ENCODE data around the gene IFNGR2.
A peak's percentile ranks its signal among the peaks of the same experiment; 100 is the strongest.

Gene IFNGR2

GRCh38 chr21:33451634-33452071 is 48.4 kb downstream of the IFNGR2 start:
- H3K4me1 ChIP-seq (ENCODE audit: insufficient read depth, poor library complexity, severe bottlenecking): peaks cover 10% of the 10 kb centered on the region
- H3K9me3 ChIP-seq (ENCODE audit: severe bottlenecking): no peaks in the 10 kb centered on the region
- TF ChIP-seq CTCF (IDR thresholded peaks at IDR 0.05; ENCODE audit: poor library complexity, severe bottlenecking): no peak
- H3K27me3 ChIP-seq (ENCODE audit: insufficient read depth, poor library complexity, severe bottlenecking): no peaks in the 10 kb centered on the region
- peak; percentile 81 for ATAC-seq (ENCODE audit: low read depth)
- DNase-seq (ENCODE audit: low spot score): no peak
- no peak overlapping the region for H3K4me3 ChIP-seq (ENCODE audit: severe bottlenecking)
- peak overlapping the region; percentile 18 for H3K27ac ChIP-seq (ENCODE audit: poor library complexity, severe bottlenecking)
- peaks cover 64% of the 10 kb centered on the region for H3K36me3 ChIP-seq (ENCODE audit: low read depth)

DNA sequence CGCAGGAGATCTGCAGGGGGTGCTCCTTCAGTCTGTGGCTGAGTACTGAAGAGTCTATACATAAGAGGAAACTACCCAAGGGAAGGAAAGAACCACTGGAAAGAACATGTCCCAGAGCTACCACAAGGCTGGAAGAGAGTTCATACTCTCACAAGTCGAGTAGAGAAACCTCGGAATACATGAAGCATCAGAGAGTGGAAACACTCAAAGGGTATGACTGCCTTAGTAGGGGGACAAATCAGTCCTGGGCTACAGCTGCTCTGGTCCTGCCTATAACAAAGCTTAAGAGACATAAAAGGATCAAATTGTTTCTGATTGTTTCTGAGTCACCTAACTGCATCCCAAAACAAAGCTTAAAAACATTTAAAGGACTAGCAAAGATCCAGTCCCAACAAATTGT is 49.1 kb downstream of the IFNGR2 start:
- no peak overlapping the region for H3K4me3 ChIP-seq (ENCODE audit: severe bottlenecking)
- no peak for TF ChIP-seq CTCF (IDR thresholded peaks at IDR 0.05; ENCODE audit: poor library complexity, severe bottlenecking)
- no peaks in the 10 kb centered on the region for H3K9me3 ChIP-seq (ENCODE audit: severe bottlenecking)
- peaks cover 71% of the 10 kb centered on the region for H3K36me3 ChIP-seq (ENCODE audit: low read depth)
- ATAC-seq (ENCODE audit: low read depth) (no peak), DNase-seq (ENCODE audit: low spot score) (no peak)
- peak overlapping the region; percentile 18 for H3K27ac ChIP-seq (ENCODE audit: poor library complexity, severe bottlenecking)
- no peaks in the 10 kb centered on the region for H3K27me3 ChIP-seq (ENCODE audit: insufficient read depth, poor library complexity, severe bottlenecking)
- H3K4me1 ChIP-seq (ENCODE audit: insufficient read depth, poor library complexity, severe bottlenecking): peaks cover 10% of the 10 kb centered on the region

DNA sequence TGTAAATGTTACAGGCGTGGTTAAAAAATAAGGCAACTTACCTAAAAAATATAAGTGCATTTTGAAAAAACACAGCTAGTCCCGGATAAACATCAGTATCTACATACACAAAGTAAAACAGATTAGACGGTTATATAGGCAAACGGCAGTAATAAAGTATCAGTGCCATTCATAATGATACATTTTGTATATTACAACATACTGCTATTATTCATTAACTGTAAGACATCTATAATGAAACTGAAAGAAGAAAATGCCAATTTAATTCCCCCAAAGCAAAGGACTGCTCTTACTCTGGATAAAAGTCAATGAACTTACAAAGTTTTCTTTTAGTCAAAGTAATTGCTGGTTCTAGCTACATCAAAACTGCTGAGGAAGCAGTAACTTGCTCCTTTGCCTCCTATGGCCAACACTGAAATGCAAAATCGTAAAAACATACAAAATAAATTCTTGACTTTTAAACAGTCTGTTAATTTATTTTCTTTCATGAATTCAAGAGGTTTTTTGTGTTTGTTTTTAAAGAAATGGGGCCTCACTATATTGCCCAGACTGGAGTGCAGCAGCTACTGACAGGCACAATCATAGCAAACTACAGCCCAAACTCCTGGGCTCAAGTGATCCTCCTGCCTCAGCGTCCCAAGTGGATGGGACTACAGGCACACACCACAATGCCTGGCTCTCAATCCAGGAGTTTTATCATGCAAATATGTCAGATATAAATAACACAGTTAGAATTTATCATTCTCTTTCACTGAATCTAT is 52.7 kb downstream of the IFNGR2 start:
- ATAC-seq (ENCODE audit: low read depth): no peak
- Histone ChIP-seq H3K9me3 (ENCODE audit: severe bottlenecking) (no peaks in the 10 kb centered on the region), H3K27me3 (ENCODE audit: insufficient read depth, poor library complexity, severe bottlenecking) (no peaks in the 10 kb centered on the region), H3K27ac (ENCODE audit: poor library complexity, severe bottlenecking) (no peak overlapping the region), H3K36me3 (ENCODE audit: low read depth) (peaks cover 57% of the 10 kb centered on the region), H3K4me1 (ENCODE audit: insufficient read depth, poor library complexity, severe bottlenecking) (peaks cover 10% of the 10 kb centered on the region), H3K4me3 (ENCODE audit: severe bottlenecking) (no peak overlapping the region)
- TF ChIP-seq CTCF (IDR thresholded peaks at IDR 0.05; ENCODE audit: poor library complexity, severe bottlenecking): no peak
- DNase-seq (ENCODE audit: low spot score): no peak

DNA sequence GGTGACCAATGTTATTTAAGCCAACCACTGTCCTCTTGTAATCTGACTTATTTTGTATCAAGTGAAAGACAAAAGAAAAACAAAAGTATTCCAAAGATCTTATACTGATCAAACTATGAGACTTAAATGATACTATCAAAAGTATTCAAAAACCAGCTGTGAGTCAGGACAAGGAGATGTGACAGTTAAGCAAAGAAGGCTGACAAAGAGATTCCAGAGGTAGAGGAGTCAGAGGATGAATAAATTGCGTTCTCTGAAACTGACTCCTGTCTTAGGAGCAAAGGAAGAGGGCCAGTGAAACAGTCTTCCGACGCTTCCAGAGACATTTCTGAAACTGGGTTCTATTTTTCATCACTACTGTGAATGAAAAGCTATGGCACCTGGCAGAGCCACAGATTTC is 55.6 kb downstream of the IFNGR2 start:
- DNase-seq (ENCODE audit: low spot score) (no peak), ATAC-seq (ENCODE audit: low read depth) (no peak)
- Histone ChIP-seq H3K4me3 (ENCODE audit: severe bottlenecking) (no peak overlapping the region), H3K36me3 (ENCODE audit: low read depth) (peaks cover 65% of the 10 kb centered on the region), H3K9me3 (ENCODE audit: severe bottlenecking) (no peaks in the 10 kb centered on the region), H3K27ac (ENCODE audit: poor library complexity, severe bottlenecking) (no peak overlapping the region), H3K27me3 (ENCODE audit: insufficient read depth, poor library complexity, severe bottlenecking) (no peaks in the 10 kb centered on the region), H3K4me1 (ENCODE audit: insufficient read depth, poor library complexity, severe bottlenecking) (no peaks in the 10 kb centered on the region)
- no peak for TF ChIP-seq CTCF (IDR thresholded peaks at IDR 0.05; ENCODE audit: poor library complexity, severe bottlenecking)

Data from RWPE2 (cell line).